ENCODE measurements around the gene DIP2C. TPM values are rescaled to one million over a fixed set of nuclear protein-coding genes. Genes with fewer than 3 reads are reported as not detected.

The DIP2C gene
- total RNA-seq, 4 donors from 2014 or later = 10.5 to 40.5 (median 19.5) TPM

GRCh38 chr10:310976-311639 lies 378.4 kb downstream of the DIP2C start:
- no peaks in the 10 kb centered on the region for H3K4me1 ChIP-seq
- H3K27me3 ChIP-seq = no peaks in the 10 kb centered on the region
- no peak overlapping the region for H3K4me3 ChIP-seq
- no peak overlapping the region for H3K27ac ChIP-seq
- H3K36me3 ChIP-seq = no peaks in the 10 kb centered on the region
- intact Hi-C loops (cut with DNase I; ENCODE audit: low total_unique reads) = no loop called here
- DNase-seq = no peak
- TF ChIP-seq POLR2A (IDR thresholded peaks at IDR 0.05) (no peak), CTCF (IDR thresholded peaks at IDR 0.05) (no peak)
- H3K9me3 ChIP-seq = no peaks in the 10 kb centered on the region

- DNase-seq = no peak
- Histone ChIP-seq H3K27ac (no peak overlapping the region), H3K27me3 (no peaks in the 10 kb centered on the region), H3K9me3 (no peaks in the 10 kb centered on the region), H3K4me1 (no peaks in the 10 kb centered on the region), H3K36me3 (no peaks in the 10 kb centered on the region), H3K4me3 (no peak overlapping the region)
- TF ChIP-seq CTCF (IDR thresholded peaks at IDR 0.05) = no peak
- no peak for TF ChIP-seq POLR2A (IDR thresholded peaks at IDR 0.05)
- intact Hi-C loops (cut with DNase I; ENCODE audit: low total_unique reads) = no loop called here
Observed at GRCh38 chr10:310371-310770, 379.1 kb downstream of the DIP2C start.

- Histone ChIP-seq H3K27me3 (no peaks in the 10 kb centered on the region), H3K9me3 (no peaks in the 10 kb centered on the region), H3K36me3 (no peaks in the 10 kb centered on the region), H3K4me3 (no peak overlapping the region), H3K27ac (no peak overlapping the region), H3K4me1 (no peaks in the 10 kb centered on the region)
- intact Hi-C loops (cut with DNase I; ENCODE audit: low total_unique reads) = no loop called here
- DNase-seq = no peak
- TF ChIP-seq CTCF (IDR thresholded peaks at IDR 0.05) (no peak), POLR2A (IDR thresholded peaks at IDR 0.05) (no peak)
Observed at GRCh38 chr10:308572-309085, 380.8 kb downstream of the DIP2C start.

GRCh38 chr10:308101-308500 lies 381.4 kb downstream of the DIP2C start:
- H3K36me3 ChIP-seq = no peaks in the 10 kb centered on the region
- H3K4me3 ChIP-seq = no peak overlapping the region
- DNase-seq = no peak
- H3K9me3 ChIP-seq = no peaks in the 10 kb centered on the region
- intact Hi-C loops (cut with DNase I; ENCODE audit: low total_unique reads) = no loop called here
- H3K27me3 ChIP-seq = no peaks in the 10 kb centered on the region
- no peaks in the 10 kb centered on the region for H3K4me1 ChIP-seq
- TF ChIP-seq POLR2A (IDR thresholded peaks at IDR 0.05) (no peak), CTCF (IDR thresholded peaks at IDR 0.05) (no peak)
- H3K27ac ChIP-seq = no peak overlapping the region

GRCh38 chr10:307659-308058 lies 381.8 kb downstream of the DIP2C start:
- H3K4me3 ChIP-seq = no peak overlapping the region
- no peaks in the 10 kb centered on the region for H3K36me3 ChIP-seq
- no peak for TF ChIP-seq CTCF (IDR thresholded peaks at IDR 0.05)
- TF ChIP-seq POLR2A (IDR thresholded peaks at IDR 0.05) = no peak
- no peak for DNase-seq
- no peak overlapping the region for H3K27ac ChIP-seq
- no peaks in the 10 kb centered on the region for H3K4me1 ChIP-seq
- H3K9me3 ChIP-seq = no peaks in the 10 kb centered on the region
- H3K27me3 ChIP-seq = no peaks in the 10 kb centered on the region
- intact Hi-C loops (cut with DNase I; ENCODE audit: low total_unique reads) = no loop called here
